Glutamatergic neuron (in vitro differentiated cells): ENCODE measurements around the gene TNNT3. TPM values are rescaled to one million over a fixed set of nuclear protein-coding genes. Genes with fewer than 3 reads are reported as not detected.

ENCODE experiments used
- DNase-seq: peaks from one replicate; pipeline ENCODE4 v3.0.0; 2022
- H3K27ac Mint-ChIP-seq: one replicate; pipeline ENCODE4 v1.8.0; 2020; ENCODE audit warnings: mild to moderate bottlenecking, mixed read lengths, inconsistent platforms; ENCODE audit not compliant: unreplicated experiment
- H3K27me3 Mint-ChIP-seq: one replicate; pipeline ENCODE4 v1.8.0; 2020; ENCODE audit warnings: mild to moderate bottlenecking, moderate library complexity, mixed read lengths, inconsistent platforms; ENCODE audit not compliant: unreplicated experiment
- H3K36me3 Mint-ChIP-seq: one replicate; pipeline ENCODE4 v1.8.0; 2020; ENCODE audit warnings: mild to moderate bottlenecking, mixed read lengths, inconsistent platforms; ENCODE audit not compliant: unreplicated experiment
- H3K4me1 Mint-ChIP-seq: one replicate; pipeline ENCODE4 v1.8.0; 2020; ENCODE audit warnings: mild to moderate bottlenecking, low read depth, mixed read lengths, inconsistent platforms; ENCODE audit not compliant: unreplicated experiment
- H3K4me3 Mint-ChIP-seq: one replicate; pipeline ENCODE4 v1.8.0; 2020; ENCODE audit warnings: mild to moderate bottlenecking, mixed read lengths, inconsistent platforms; ENCODE audit not compliant: unreplicated experiment
- H3K9me3 Mint-ChIP-seq: one replicate; pipeline ENCODE4 v1.8.0; 2020; ENCODE audit warnings: mild to moderate bottlenecking, moderate library complexity, mixed read lengths, inconsistent platforms; ENCODE audit not compliant: unreplicated experiment
- CTCF ChIP-seq: fragments of 200-600 bp; sonication (generic); IDR thresholded peaks from one replicate; pipeline ENCODE4 v1.5.0; 2021; ENCODE audit not compliant: partially characterized antibody, unreplicated experiment
- total RNA-seq: library from RNA; stranded (reverse); fragmentation: NEBNext Ultra II Directional; extraction: Animal tissue kit (Norgen Biotek cat#: 25700); gene quantifications from one replicate; pipeline ENCODE4 v1.2.1, GENCODE V29; 2021; ENCODE audit not compliant: unreplicated experiment

The TNNT3 gene
- total RNA-seq, 1 donor from 2014 or later, result not detected

GRCh38 chr11:1927848-1928469 is 8.5 kb downstream of the TNNT3 start:
- no peaks in the 10 kb centered on the region for H3K36me3 Mint-ChIP-seq
- peaks cover 3% of the 10 kb centered on the region for H3K9me3 Mint-ChIP-seq
- no peak overlapping the region for H3K27ac Mint-ChIP-seq
- DNase-seq, result no peak
- no peak overlapping the region for H3K4me3 Mint-ChIP-seq
- peaks cover 4% of the 10 kb centered on the region for H3K27me3 Mint-ChIP-seq
- peaks cover 4% of the 10 kb centered on the region for H3K4me1 Mint-ChIP-seq
- no peak for TF ChIP-seq CTCF

- H3K4me3 Mint-ChIP-seq, result no peak overlapping the region
These were observed 9.0 kb downstream of the TNNT3 start for GRCh38 chr11:1928470-1928890.

GRCh38 chr11:1928891-1929541 is 9.5 kb downstream of the TNNT3 start:
- no peaks in the 10 kb centered on the region for H3K36me3 Mint-ChIP-seq
- H3K4me1 Mint-ChIP-seq, result peaks cover 4% of the 10 kb centered on the region
- DNase-seq, result peak; percentile 13
- no peaks in the 10 kb centered on the region for H3K9me3 Mint-ChIP-seq
- no peak overlapping the region for H3K4me3 Mint-ChIP-seq
- no peak overlapping the region for H3K27ac Mint-ChIP-seq
- TF ChIP-seq CTCF, result no peak
- H3K27me3 Mint-ChIP-seq, result peaks cover 4% of the 10 kb centered on the region

More at GRCh38 chr11:1928470-1928890, 9.0 kb downstream of the TNNT3 start:
- peaks cover 4% of the 10 kb centered on the region for H3K4me1 Mint-ChIP-seq
- TF ChIP-seq CTCF, result no peak
- H3K9me3 Mint-ChIP-seq, result peaks cover 3% of the 10 kb centered on the region
- no peak overlapping the region for H3K27ac Mint-ChIP-seq
- peaks cover 4% of the 10 kb centered on the region for H3K27me3 Mint-ChIP-seq
- H3K36me3 Mint-ChIP-seq, result no peaks in the 10 kb centered on the region
- DNase-seq, result peak; percentile 12

- no peaks in the 10 kb centered on the region for H3K36me3 Mint-ChIP-seq
- peak; percentile 11 for DNase-seq
- peaks cover 4% of the 10 kb centered on the region for H3K27me3 Mint-ChIP-seq
- no peak for TF ChIP-seq CTCF
- H3K4me3 Mint-ChIP-seq, result no peak overlapping the region
- H3K4me1 Mint-ChIP-seq, result peaks cover 4% of the 10 kb centered on the region
- H3K27ac Mint-ChIP-seq, result no peak overlapping the region
- H3K9me3 Mint-ChIP-seq, result no peaks in the 10 kb centered on the region
These were observed 10.3 kb downstream of the TNNT3 start for GRCh38 chr11:1929621-1930461.
